Measurements from ENCODE around the gene CHIT1.

CHIT1 gene

DNA sequence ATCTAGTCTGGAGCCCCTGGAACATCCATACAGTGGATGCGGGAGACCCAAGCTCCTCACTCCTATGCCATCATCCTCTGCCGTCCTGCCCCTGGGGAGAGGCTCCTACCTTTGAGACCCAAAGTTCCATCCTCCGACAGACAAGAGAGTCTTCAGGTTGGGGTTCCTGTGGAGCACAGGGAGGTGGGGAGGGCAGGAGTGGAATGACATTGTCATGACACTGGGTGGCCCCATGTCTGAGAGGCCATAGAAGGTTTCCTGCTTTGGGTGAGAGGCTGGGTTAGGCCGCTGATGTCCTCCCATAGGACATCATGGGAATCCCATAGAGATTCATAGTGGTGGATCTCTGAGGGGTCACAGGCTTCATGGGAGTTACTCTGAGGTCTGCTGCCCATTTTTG is 45.0 kb downstream of the CHIT1 start:
- no peak for TF ChIP-seq CTCF (IDR thresholded peaks at IDR 0.05)

DNA sequence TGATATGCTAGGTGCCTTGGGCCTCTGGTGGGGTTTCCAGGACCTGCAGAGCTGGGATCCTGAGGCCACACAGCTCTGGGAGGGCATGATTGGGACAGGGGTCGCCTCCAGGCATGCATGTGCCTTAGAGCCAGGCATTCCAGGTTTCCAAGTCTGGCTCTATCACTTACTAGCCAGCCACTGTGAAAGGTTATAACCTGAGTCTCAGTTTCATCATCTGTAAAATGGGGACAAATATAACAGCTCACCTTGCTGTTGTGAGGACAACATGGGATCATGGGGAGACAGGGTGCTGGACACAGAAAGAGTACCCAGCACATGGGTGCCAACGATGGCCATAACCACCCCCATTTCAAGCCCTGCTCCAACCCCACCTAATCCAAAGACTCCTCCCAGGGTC is 45.6 kb downstream of the CHIT1 start:
- TF ChIP-seq CTCF (IDR thresholded peaks at IDR 0.05) = no peak

- TF ChIP-seq CTCF (IDR thresholded peaks at IDR 0.05) = no peak
Measured at GRCh38 chr1:203182387-203182953, 47.0 kb downstream of the CHIT1 start.

DNA sequence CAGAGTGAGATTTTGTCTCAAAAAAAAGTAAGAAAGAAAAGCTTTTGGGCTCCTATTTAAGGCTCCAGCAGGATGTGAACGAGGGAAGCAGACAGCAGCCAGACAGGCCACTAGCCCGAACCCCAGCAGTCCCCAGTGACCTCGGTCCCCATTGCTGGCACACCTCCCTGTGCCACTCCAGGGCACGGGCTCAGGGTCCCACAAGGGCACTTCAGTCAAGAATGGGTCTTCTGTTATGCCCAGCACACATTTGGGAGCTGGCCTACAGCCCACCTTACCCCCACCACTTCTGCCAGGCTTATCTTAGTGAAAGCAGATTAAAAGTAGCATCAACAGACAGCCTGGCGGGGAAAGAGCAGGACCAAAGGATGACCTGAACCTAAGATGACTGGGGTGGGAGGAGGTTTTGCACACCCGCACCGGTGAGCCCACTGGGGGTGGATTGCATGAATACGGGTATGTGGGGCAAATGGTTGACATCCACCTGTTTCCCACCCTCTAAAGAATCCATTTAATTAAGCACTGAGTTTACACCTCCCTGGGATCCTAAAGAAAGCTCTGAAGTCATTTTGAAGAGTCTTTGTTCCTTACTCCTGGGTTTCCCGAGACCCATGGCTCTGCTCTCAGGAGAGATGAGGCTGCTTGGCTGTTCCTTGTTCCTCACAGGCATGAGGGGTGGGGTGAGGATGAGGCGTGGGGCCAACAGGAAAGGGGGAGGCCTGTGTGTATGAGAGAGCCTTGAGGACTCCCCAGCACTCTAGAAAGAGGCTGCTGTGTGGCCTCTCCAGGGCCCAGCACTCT is 47.7 kb downstream of the CHIT1 start:
- no peak for TF ChIP-seq CTCF (IDR thresholded peaks at IDR 0.05)

- TF ChIP-seq CTCF (IDR thresholded peaks at IDR 0.05) = no peak
Measured at GRCh38 chr1:203180611-203181330, 48.7 kb downstream of the CHIT1 start.

- no peak for TF ChIP-seq CTCF (IDR thresholded peaks at IDR 0.05)
Measured at GRCh38 chr1:203179667-203180005, 49.8 kb downstream of the CHIT1 start.

- no peak for TF ChIP-seq CTCF (IDR thresholded peaks at IDR 0.05)
Measured at GRCh38 chr1:203178821-203179666, 50.4 kb downstream of the CHIT1 start.

All from LNCAP (cell line).